ENCODE measurements around the gene SBNO1. TPM values are rescaled to one million over a fixed set of nuclear protein-coding genes. Genes with fewer than 3 reads are reported as not detected.
"Not testable (repeated sequence)": the region's sequence is repeated elsewhere in the genome, so short reads cannot be mapped to it uniquely, and the experiment has no call there.

SBNO1 gene
- total RNA-seq, 2 experiments from 2014 or later: 44.3 to 45.4 TPM

GRCh38 chr12:123387508-123388176 lies 23.0 kb upstream of the SBNO1 start:
- DNase-seq: peak; percentile 12
- ChIA-PET CTCF (interaction anchor here (1.3 to 6.1 kb wide), 2 partner anchors 21 to 195 kb away, joined by 7 to 35 read pairs; no protein-coding TSS in a partner anchor), POLR2A (interaction anchor here (0.8 to 2.1 kb wide), 6 partner anchors 23 to 197 kb away, joined by 3 to 13 read pairs (median 4); partner anchors contain the start of genes SBNO1 and TMED2)
- Mint-ChIP-seq H3K4me1 (ENCODE audit: low read depth) (peaks cover 31% of the 10 kb centered on the region), H3K27me3 (no peaks in the 10 kb centered on the region), H3K27ac (peak overlapping the region; percentile 85), H3K36me3 (ENCODE audit: low read depth) (peaks cover 27% of the 10 kb centered on the region), H3K4me3 (peak overlapping the region; percentile 77), H3K9me3 (no peaks in the 10 kb centered on the region)
- TF ChIP-seq CTCF (IDR thresholded peaks at IDR 0.05): no peak
- intact Hi-C loops (cut with micrococcal nuclease): no loop called here
- ATAC-seq: no peak

GRCh38 chr12:123385536-123385935 lies 20.9 kb upstream of the SBNO1 start:
- intact Hi-C loops (cut with micrococcal nuclease); H3K9me3 Mint-ChIP-seq; H3K27ac Mint-ChIP-seq; H3K36me3 Mint-ChIP-seq (ENCODE audit: low read depth); DNase-seq; H3K27me3 Mint-ChIP-seq; ATAC-seq; H3K4me3 Mint-ChIP-seq: not testable (repeated sequence)
- CTCF ChIA-PET: interaction anchor here (1.2 to 6.1 kb wide), 3 partner anchors 15 to 197 kb away, joined by 3 to 35 read pairs (median 11); no protein-coding TSS in a partner anchor
- POLR2A ChIA-PET: interaction anchor here (3.5 kb wide), 1 partner anchor 21 kb away, joined by 26 read pairs; the partner anchor contains the start of gene SBNO1
- H3K4me1 Mint-ChIP-seq (ENCODE audit: low read depth): peaks cover 23% of the 10 kb centered on the region

GRCh38 chr12:123384994-123385376 lies 20.3 kb upstream of the SBNO1 start:
- TF ChIP-seq CTCF (IDR thresholded peaks at IDR 0.05): no peak
- H3K4me1 Mint-ChIP-seq (ENCODE audit: low read depth): peaks cover 18% of the 10 kb centered on the region
- H3K27ac Mint-ChIP-seq: no peak overlapping the region
- DNase-seq: no peak
- ChIA-PET POLR2A (interaction anchor here (0.6 to 3.5 kb wide), 2 partner anchors 20 to 218 kb away, joined by 3 to 26 read pairs; partner anchors contain the start of gene SBNO1), CTCF (interaction anchor here (1.2 to 6.1 kb wide), 3 partner anchors 14 to 197 kb away, joined by 3 to 35 read pairs (median 11); no protein-coding TSS in a partner anchor)
- H3K4me3 Mint-ChIP-seq: peak overlapping the region; percentile 86
- peaks cover 2% of the 10 kb centered on the region for H3K36me3 Mint-ChIP-seq (ENCODE audit: low read depth)
- H3K27me3 Mint-ChIP-seq: no peaks in the 10 kb centered on the region
- intact Hi-C loops (cut with micrococcal nuclease): no loop called here
- ATAC-seq: no peak
- no peaks in the 10 kb centered on the region for H3K9me3 Mint-ChIP-seq

GRCh38 chr12:123384318-123384993 lies 19.8 kb upstream of the SBNO1 start:
- no peak for ATAC-seq
- Mint-ChIP-seq H3K9me3 (no peaks in the 10 kb centered on the region), H3K4me3 (peak overlapping the region; percentile 86), H3K4me1 (ENCODE audit: low read depth) (peaks cover 16% of the 10 kb centered on the region), H3K27me3 (no peaks in the 10 kb centered on the region), H3K27ac (no peak overlapping the region), H3K36me3 (ENCODE audit: low read depth) (no peaks in the 10 kb centered on the region)
- intact Hi-C loops (cut with micrococcal nuclease): no loop called here
- peak; percentile 45 for DNase-seq
- TF ChIP-seq CTCF (IDR thresholded peaks at IDR 0.05): no peak
- CTCF ChIA-PET: interaction anchor here (1.1 to 6.1 kb wide), 4 partner anchors 18 to 198 kb away, joined by 3 to 35 read pairs (median 8); no protein-coding TSS in a partner anchor
- POLR2A ChIA-PET: interaction anchor here (0.6 to 3.5 kb wide), 6 partner anchors 20 to 219 kb away, joined by 3 to 26 read pairs (median 3); partner anchors contain the start of gene SBNO1

- ChIA-PET CTCF (interaction anchor here (1.0 to 6.1 kb wide), 3 partner anchors 8 to 17 kb away, joined by 5 to 35 read pairs (median 8); no protein-coding TSS in a partner anchor), POLR2A (interaction anchor here (1.6 to 1.8 kb wide), 2 partner anchors 17 to 116 kb away, joined by 4 to 6 read pairs; no protein-coding TSS in a partner anchor)
- H3K36me3 Mint-ChIP-seq (ENCODE audit: low read depth): no peaks in the 10 kb centered on the region
- H3K4me1 Mint-ChIP-seq (ENCODE audit: low read depth): peaks cover 9% of the 10 kb centered on the region
- H3K27me3 Mint-ChIP-seq: no peaks in the 10 kb centered on the region
- peak overlapping the region; percentile 20 for H3K27ac Mint-ChIP-seq
- DNase-seq: no peak
- no peak for TF ChIP-seq CTCF (IDR thresholded peaks at IDR 0.05)
- no peaks in the 10 kb centered on the region for H3K9me3 Mint-ChIP-seq
- no peak for ATAC-seq
- intact Hi-C loops (cut with micrococcal nuclease): no loop called here
- peak overlapping the region; percentile 56 for H3K4me3 Mint-ChIP-seq
Observed at GRCh38 chr12:123382684-123383083, 18.0 kb upstream of the SBNO1 start.

Data from activated CD8-positive, alpha-beta T cell treated with anti-CD3 and anti-CD28 coated beads for 36 hours (primary cell).